HG03342 (cell line): ENCODE data around the gene WNT3A.
A peak's percentile ranks its signal among the peaks of the same experiment; 100 is the strongest.

Experiments used
- ATAC-seq: cut with Tn5 transposase; IDR thresholded peaks from one replicate; pipeline ENCODE4 v1.9.1; 2021; ENCODE audit warnings: mild to moderate bottlenecking, moderate library complexity; ENCODE audit not compliant: unreplicated experiment

WNT3A gene

GRCh38 chr1:227999056-227999930 lies 7.5 kb upstream of the WNT3A start:
- peak; percentile 81 for ATAC-seq

GRCh38 chr1:228000416-228000815 lies 6.4 kb upstream of the WNT3A start:
- ATAC-seq = no peak

GRCh38 chr1:228000836-228001563 lies 5.8 kb upstream of the WNT3A start:
- ATAC-seq = no peak

GRCh38 chr1:228001738-228002535 lies 4.9 kb upstream of the WNT3A start:
- no peak for ATAC-seq

- no peak for ATAC-seq
Observed at GRCh38 chr1:228002792-228003191, 4.0 kb upstream of the WNT3A start.

- no peak for ATAC-seq
Observed at GRCh38 chr1:228003461-228004330, 3.1 kb upstream of the WNT3A start.

GRCh38 chr1:228004331-228004855 lies 2.4 kb upstream of the WNT3A start:
- ATAC-seq = no peak

- no peak for ATAC-seq
Observed at GRCh38 chr1:228004856-228005462, 1.8 kb upstream of the WNT3A start.

GRCh38 chr1:228005511-228006033 lies 1.2 kb upstream of the WNT3A start:
- ATAC-seq = no peak

GRCh38 chr1:228006034-228006785 lies 588 bp upstream of the WNT3A start:
- ATAC-seq = no peak

GRCh38 chr1:228007049-228007800 lies 427 bp downstream of the WNT3A start:
- no peak for ATAC-seq

- ATAC-seq = no peak
Observed at GRCh38 chr1:228007801-228008341, 1.1 kb downstream of the WNT3A start.

- no peak for ATAC-seq
Observed at GRCh38 chr1:228008391-228009115, 1.8 kb downstream of the WNT3A start.

GRCh38 chr1:228009116-228009827 lies 2.5 kb downstream of the WNT3A start:
- no peak for ATAC-seq

GRCh38 chr1:228009828-228010775 lies 3.3 kb downstream of the WNT3A start:
- no peak for ATAC-seq
